Left lung (tissue), 10 donors: ENCODE measurements around the gene CD63. TPM values are rescaled to one million over a fixed set of nuclear protein-coding genes. Genes with fewer than 3 reads are reported as not detected.

ENCODE experiments used
- ATAC-seq: fragments of 200-7000 bp; cut with Tn5 transposase; one replicate; pipeline ENCODE4 v1.9.1; 2020; ENCODE audit warnings: moderate library complexity
- DNase-seq, 4 donors: peaks; one replicate each; pipeline ENCODE4 v3.0.0-alpha.2; 2013 to 2020
- H3K27ac ChIP-seq, 2 donors: fragments of 200-600 bp; sonication (generic) in 1 of 2; one replicate each; pipeline versions ENCODE4 v1.5.0 to v1.8.0; 2020 to 2021
- H3K27me3 ChIP-seq, 2 donors: fragments of 200-600 bp; sonication (generic) in 1 of 2; one replicate each; pipeline versions ENCODE4 v1.5.0 to v1.8.0; 2020 to 2021
- H3K36me3 ChIP-seq, 2 donors: fragments of 200-600 bp; sonication (generic) in 1 of 2; one replicate each; pipeline versions ENCODE4 v1.5.0 to v1.8.0; 2020 to 2021
- H3K4me1 ChIP-seq, 2 donors: fragments of 200-600 bp; one replicate each; pipeline ENCODE4 v1.8.0; 2021
- H3K4me3 ChIP-seq, 2 donors: fragments of 200-600 bp; sonication (generic) in 1 of 2; one replicate each; pipeline versions ENCODE4 v1.5.0 to v1.8.0; 2020 to 2021; ENCODE audit warnings: mild to moderate bottlenecking in 1 of 2
- H3K9me3 ChIP-seq, 2 donors: fragments of 200-600 bp; sonication (generic) in 1 of 2; one replicate each; pipeline versions ENCODE4 v1.5.0 to v1.8.0; 2020 to 2021
- CTCF ChIP-seq, 2 donors: fragments of 200-600 bp; sonication (generic) in 1 of 2; IDR thresholded peaks; one replicate each; pipeline versions ENCODE4 v1.5.0 to v1.8.0; 2021; ENCODE audit warnings: antibody characterized with exemption in 2 of 2
- intact Hi-C, 2 donors: fragments of 100-400 bp; cut with DNase I; formaldehyde crosslinking; loops; one replicate each; pipeline versions ENCODE4 v1.11.2 to v1.14.2; 2022
- polyA plus RNA-seq, 6 donors: library from polyadenylated mRNA; unstranded; fragments of 120-200 nt; gene quantifications; one replicate each; pipeline ENCODE4 v1.2.1, GENCODE V29; 2013; ENCODE audit not compliant: insufficient read length in 6 of 6
- total RNA-seq, 2 donors: library from RNA; stranded (reverse); fragmentation: NEBNext Ultra II Directional; extraction: Animal tissue kit (Norgen Biotek cat#: 25700); gene quantifications; one replicate each; pipeline ENCODE4 v1.2.1, GENCODE V29; 2021
- donor health status: DM: no; HTN: yes; CAD: no.
- donor health status: DM: no; HTN: no; CAD: no.

CD63 gene
- total and polyA plus RNA-seq, 8 donors = 585 to 1,766 (median 677) TPM

DNA sequence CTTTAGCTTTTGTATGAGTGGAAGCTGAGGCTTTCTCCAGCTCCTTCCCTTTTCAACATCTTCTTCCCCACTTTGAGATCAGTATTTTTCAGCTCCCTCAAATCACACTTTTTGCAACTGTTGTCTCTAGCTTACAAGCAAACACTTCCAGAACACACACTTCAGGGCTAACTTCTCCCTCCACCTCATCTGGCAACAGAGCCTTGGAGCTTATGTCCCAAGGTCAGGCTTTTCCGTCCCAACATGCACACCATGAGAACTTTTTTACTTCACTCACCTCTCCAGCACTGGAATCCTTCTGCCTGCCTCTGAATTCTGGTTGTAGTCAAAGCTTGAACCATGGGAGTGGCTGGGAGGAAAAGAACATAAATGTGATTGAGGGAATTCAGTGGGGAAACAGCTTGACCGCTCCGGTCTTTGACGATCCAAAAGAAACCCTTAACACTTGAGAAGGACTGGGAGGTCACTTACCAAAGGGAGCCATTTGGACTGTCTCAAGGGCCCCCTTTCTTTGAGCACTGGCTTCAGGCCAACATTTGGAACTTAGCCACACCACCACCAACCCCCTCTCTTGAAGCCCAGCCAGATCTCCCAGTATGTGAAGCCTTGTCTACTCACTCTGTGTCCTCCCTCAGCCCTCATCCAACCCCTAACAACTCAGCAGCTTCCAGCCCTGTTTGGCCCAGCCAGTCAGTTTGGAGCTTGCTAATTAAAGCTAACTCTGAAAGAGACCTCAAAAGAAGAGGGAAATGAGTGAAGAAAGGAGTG lies 16.8 kb downstream of the CD63 start:
- Histone ChIP-seq H3K4me3 (no peak overlapping the region), H3K9me3 (no peaks in the 10 kb centered on the region), H3K27me3 (peaks cover 0 to 27% of the 10 kb centered on the region in 2 donors), H3K36me3 (no peaks in the 10 kb centered on the region), H3K4me1 (peaks cover 9 to 36% of the 10 kb centered on the region in 2 donors), H3K27ac (no peak overlapping the region)
- ATAC-seq (no peak), DNase-seq (peak in 1 of 4 donors; percentile 57)
- intact Hi-C loops = no loop called here
- no peak for TF ChIP-seq CTCF (IDR thresholded peaks at IDR 0.05)

- no peak for TF ChIP-seq CTCF (IDR thresholded peaks at IDR 0.05)
- peak overlapping the region in 1 of 2 donors; percentile 58 for H3K4me3 ChIP-seq
- DNase-seq (peak in 1 of 4 donors; percentile 28), ATAC-seq (no peak)
- H3K27ac ChIP-seq = no peak overlapping the region
- peaks cover 6 to 22% of the 10 kb centered on the region in 2 donors for H3K4me1 ChIP-seq
- no peaks in the 10 kb centered on the region for H3K36me3 ChIP-seq
- no peaks in the 10 kb centered on the region for H3K9me3 ChIP-seq
- intact Hi-C loops = no loop called here
- peaks cover 0 to 38% of the 10 kb centered on the region in 2 donors for H3K27me3 ChIP-seq
These were observed 20.0 kb downstream of the CD63 start for GRCh38 chr12:55708695-55709233.

- intact Hi-C loops = no loop called here
- Histone ChIP-seq H3K4me3 (peak within 1 kb of the TSS; percentile 44 to 58), H3K27ac (no peak within 1 kb of the TSS), H3K27me3 (peaks cover 0 to 38% of the 10 kb centered on the region in 2 donors), H3K9me3 (no peaks in the 10 kb centered on the region), H3K36me3 (no peaks in the 10 kb centered on the region), H3K4me1 (peaks cover 6 to 22% of the 10 kb centered on the region in 2 donors)
- peak; percentile 90 for ATAC-seq
- DNase-seq = peak in 3 of 4 donors; percentile 52 to 96 (median 69)
- no peak for TF ChIP-seq CTCF (IDR thresholded peaks at IDR 0.05)
These were observed 20.7 kb downstream of the CD63 start, which contains the start of gene ITGA7 for GRCh38 chr12:55707841-55708694. Gene ITGA7 (minus strand): TSS chr12:55707904. CDS start chr12:55707682, 222 bp downstream.

DNA sequence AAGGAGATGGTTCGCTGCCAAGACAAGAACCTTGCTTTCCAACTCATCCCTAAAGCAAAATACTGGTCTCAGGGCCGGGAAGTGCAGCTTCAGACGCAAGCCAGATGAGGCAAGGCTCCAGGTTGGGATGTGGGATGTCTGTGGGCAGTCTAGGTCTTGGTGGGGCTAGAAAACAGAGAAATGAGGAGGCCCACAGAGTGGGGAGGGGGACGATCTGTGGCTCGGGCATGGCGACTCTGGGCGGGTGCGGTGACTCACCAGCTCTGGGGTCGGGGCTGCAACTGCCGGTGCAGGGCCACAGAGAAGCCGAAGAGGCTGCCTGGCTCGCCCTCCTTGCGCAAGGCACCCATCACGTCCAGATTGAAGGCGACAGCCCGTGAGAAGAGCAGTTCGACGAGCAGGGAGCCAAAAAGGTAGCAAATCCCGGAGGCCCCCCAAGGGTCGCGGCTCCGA lies 21.6 kb downstream of the CD63 start:
- Histone ChIP-seq H3K36me3 (no peaks in the 10 kb centered on the region), H3K4me1 (peaks cover 3 to 22% of the 10 kb centered on the region in 2 donors), H3K27ac (no peak overlapping the region), H3K27me3 (peaks cover 0 to 38% of the 10 kb centered on the region in 2 donors), H3K4me3 (peak overlapping the region; percentile 44 to 58), H3K9me3 (no peaks in the 10 kb centered on the region)
- peak; percentile 18 for ATAC-seq
- peak in 1 of 4 donors; percentile 83 for DNase-seq
- no peak for TF ChIP-seq CTCF (IDR thresholded peaks at IDR 0.05)
- intact Hi-C loops = no loop called here
